ENCODE results near the gene NR1I2.

NR1I2 gene

DNA sequence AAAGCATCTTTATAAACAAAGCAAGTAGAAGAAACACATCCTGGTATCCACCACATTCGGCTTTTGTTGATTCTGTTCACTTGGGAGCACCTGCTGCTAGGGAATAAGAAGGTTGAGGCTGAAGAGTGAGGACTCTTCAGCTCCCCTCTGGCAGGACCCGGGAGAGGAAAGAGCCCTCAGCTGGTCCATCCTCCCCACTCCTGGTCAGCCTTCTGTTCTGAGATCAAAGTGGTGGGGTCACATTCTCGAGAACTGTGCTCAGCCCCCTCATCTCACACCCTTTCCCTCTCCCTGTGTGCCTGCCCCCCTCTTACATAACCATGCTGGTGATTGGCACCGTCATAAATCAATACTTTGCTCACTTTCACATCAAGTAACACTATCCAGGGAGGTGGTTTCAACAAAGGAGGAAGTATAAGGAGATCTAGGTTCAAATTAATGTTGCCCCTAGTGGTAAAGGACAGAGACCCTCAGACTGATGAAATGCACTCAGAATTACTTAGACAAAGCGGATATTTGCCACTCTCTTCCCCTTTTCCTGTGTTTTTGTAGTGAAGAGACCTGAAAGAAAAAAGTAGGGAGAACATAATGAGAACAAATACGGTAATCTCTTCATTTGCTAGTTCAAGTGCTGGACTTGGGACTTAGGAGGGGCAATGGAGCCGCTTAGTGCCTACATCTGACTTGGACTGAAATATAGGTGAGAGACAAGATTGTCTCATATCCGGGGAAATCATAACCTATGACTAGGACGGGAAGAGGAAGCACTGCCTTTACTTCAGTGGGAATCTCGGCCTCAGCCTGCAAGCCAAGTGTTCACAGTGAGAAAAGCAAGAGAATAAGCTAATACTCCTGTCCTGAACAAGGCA is at the start of gene NR1I2:
Gene NR1I2 (plus strand): TSS at position 772 of the 869 bp plus-strand sequence.
- no peak for DNase-seq (ENCODE audit: low spot score)

GRCh38 chr3:119733812-119734211 is 48.1 kb upstream of the NR1I2 start:
- no peak for DNase-seq (ENCODE audit: low spot score)

DNA sequence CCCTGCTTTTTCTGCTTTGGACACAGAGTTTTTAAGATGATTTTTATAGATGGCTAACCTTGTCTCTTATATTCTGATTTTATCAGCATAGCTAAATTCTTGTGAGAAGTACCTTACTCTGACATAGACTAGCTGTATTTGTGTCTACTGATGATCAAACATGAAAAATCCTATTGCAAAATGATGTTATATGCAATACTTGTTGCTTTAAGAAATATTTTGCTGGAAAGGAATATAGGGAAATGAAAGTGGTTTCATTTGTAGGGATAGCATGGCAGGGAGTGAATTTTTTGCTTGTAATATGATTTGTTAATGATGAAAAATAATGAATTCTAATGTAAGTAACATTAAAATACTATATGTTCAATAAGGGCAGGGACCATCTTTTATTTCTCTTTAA is 43.2 kb upstream of the NR1I2 start:
- DNase-seq (ENCODE audit: low spot score), result no peak

GRCh38 chr3:119741657-119742590 is 40.0 kb upstream of the NR1I2 start:
- DNase-seq (ENCODE audit: low spot score), result no peak

DNA sequence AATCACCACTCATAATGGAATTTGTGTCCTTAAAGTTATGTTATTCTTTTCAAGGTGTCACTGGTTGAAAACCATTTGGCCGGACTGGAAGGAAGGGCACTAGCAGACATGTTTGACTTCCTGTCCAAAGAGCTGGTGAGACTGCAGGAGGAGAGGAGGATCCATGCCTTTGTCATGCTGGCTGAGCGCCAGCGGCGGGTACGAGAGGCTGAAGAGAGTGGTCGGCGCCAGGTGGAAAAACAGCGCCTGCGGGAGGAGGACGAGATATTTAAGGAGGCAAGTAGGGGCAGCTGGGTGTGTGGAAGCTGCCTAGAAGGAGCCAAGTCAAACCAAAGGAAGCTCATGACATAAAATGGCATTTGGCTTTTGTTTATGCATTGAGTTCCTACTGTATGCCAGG is 38.0 kb upstream of the NR1I2 start:
- no peak for DNase-seq (ENCODE audit: low spot score)

DNA sequence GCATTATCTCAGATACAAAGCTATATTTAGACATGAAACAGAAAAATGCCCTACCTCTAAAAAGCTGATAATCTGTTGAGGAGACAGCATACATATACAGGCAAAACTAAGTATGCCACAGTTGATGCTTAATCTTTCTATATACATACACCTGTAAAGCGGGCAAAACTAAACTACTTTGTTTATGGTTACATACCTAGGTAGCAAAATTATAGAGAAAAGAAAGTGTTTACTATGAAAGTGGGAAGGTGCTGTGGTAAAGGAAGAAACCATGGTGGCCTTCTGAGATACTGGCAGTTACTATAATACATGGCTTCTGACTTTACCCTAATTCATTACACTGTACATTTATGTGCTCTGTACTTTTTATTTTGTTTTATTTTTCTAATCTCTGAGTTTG is 36.0 kb upstream of the NR1I2 start:
- no peak for DNase-seq (ENCODE audit: low spot score)

- no peak for DNase-seq (ENCODE audit: low spot score)
These were observed 35.5 kb upstream of the NR1I2 start for GRCh38 chr3:119746423-119746822.

DNA sequence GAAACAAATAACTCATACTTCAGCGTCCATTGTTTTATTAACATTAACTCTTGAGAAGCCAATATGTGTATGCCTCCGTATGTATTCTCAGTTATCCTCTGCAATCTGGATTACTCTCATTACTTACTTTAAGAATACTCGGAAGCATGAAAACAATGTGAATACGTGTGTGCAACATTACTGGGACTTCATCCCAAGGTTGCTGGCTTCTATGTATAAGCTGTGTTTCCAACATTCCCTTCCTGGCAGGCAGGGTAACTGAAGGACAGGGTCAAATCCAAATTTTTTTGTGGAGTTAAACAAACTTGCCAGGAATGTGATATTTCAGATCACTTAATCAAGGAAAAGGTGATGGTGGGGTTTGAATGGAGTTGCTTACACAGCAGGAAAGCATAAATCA is 34.5 kb upstream of the NR1I2 start:
- no peak for DNase-seq (ENCODE audit: low spot score)

GRCh38 chr3:119748991-119749390 is 32.9 kb upstream of the NR1I2 start:
- no peak for DNase-seq (ENCODE audit: low spot score)

DNA sequence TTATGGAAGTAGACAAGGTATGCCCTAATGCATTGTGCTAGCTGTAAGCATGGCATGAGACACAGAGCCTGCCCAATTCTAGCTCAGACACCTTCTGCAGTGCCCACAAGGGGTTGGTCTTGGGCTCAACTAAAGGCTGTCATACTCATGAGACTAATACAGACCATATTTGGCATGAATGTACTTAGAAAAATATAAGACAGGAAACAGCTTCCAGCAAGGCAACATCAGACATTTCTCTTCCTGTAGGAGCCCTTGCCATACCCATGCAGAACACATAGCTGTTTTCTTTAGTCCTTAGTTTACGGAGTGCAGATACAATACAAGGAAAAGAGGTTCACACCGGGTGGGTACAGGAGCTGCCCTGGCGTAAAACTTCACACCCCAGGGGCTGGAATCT is 30.5 kb upstream of the NR1I2 start:
- no peak for DNase-seq (ENCODE audit: low spot score)

GRCh38 chr3:119759962-119760361 is 21.9 kb upstream of the NR1I2 start:
- DNase-seq (ENCODE audit: low spot score), result no peak

- DNase-seq (ENCODE audit: low spot score), result no peak
These were observed 19.0 kb upstream of the NR1I2 start for GRCh38 chr3:119762876-119763275.

DNA sequence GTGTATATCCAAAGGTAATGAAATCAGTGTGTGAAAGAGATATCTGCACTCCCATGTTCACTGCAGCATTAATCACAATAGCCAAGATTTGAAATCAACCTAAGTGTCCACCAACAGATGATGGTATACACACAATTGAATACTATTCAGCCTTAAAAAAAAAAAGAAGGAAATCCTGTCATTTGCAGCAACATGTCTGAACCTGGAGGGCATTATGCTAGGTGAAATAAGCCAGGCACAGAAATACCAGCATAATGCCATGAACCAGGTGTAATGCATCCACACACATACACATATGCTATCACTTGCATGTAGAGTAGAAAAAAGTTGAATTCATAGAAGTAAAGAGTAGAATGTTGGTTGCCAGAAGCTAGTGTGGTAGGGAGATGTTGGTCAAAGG is 18.4 kb upstream of the NR1I2 start:
- DNase-seq (ENCODE audit: low spot score), result no peak

DNA sequence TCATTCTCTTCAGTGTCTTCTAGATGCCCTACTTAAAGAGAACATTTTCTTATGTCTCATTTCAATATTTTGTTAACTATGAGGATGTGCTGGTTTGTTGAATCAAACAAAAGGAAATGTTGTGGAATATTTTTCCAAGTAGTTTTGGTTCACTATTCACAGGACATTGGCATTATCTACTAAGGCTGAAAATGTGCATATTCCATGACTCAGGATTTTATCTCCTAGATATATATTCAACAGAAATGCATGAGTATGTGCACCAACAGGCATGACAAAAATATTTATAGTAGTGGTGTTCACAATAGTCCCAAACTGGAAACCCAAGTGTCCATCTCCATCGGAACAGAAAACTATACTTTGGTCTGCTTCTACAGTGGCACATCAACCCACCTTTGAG is 16.7 kb upstream of the NR1I2 start:
- no peak for DNase-seq (ENCODE audit: low spot score)

- DNase-seq (ENCODE audit: low spot score), result no peak
These were observed 13.8 kb upstream of the NR1I2 start for GRCh38 chr3:119767936-119768601.

DNA sequence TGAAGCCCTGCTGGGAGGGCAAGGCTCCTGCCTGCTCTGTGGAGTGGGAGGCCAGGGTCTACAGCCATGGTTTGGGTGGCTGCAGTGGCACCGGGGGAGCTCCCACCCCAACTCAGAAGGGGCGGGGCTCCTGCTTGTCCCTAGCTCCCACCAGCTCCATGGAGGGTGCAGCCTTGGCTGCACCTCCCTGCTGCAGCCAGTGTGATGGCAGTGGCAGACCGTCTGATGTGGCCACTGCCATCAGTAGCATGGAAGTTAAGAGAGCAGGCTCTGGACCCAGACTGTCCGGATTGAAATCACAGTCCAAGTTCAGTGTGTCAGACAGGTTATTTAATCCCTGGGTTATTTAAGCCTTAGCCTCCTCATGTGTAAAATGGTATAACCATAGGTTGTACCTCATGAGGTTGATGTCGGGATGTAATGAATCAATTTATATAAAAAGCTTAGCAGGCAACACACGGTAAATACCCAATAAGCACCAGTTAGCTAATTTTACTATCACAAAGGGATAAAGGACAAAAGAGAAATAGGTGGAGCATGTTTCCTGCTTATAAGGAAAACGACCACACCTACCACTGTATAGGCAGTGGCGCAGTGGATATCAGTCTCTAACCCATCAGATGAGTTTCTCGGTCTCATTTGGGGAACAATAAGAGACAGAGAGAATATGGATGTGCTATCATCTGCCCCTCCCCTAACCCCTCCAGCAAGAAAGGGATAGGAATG is 13.1 kb upstream of the NR1I2 start:
- DNase-seq (ENCODE audit: low spot score), result no peak

GRCh38 chr3:119769394-119770149 is 12.3 kb upstream of the NR1I2 start:
- DNase-seq (ENCODE audit: low spot score), result no peak

GRCh38 chr3:119774444-119774843 is 7.5 kb upstream of the NR1I2 start:
- no peak for DNase-seq (ENCODE audit: low spot score)

GRCh38 chr3:119776304-119776703 is 5.6 kb upstream of the NR1I2 start:
- no peak for DNase-seq (ENCODE audit: low spot score)

GRCh38 chr3:119778176-119778575 is 3.7 kb upstream of the NR1I2 start:
- DNase-seq (ENCODE audit: low spot score), result no peak

DNA sequence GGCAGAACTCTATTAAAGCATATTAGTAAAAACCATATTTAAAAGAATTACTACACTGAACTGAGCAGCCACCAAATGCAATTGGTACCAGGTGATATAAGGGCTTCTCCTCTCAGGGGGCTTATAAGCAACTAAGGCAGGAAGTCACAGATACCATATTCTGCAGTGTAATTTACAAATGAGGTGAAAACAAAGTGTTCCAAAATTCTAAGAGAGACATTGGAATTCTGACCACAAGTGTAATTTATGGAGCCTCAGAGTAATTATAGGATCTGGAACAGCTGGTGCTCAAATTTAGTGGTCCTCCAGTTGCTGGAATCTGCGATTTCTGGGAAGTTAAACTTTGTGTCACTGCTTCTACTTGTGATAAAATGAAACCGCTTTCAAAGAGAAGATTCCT is 3.1 kb upstream of the NR1I2 start:
- no peak for DNase-seq (ENCODE audit: low spot score)
